Pancreas (tissue), 10 donors: ENCODE results near the gene ZDHHC1. TPM values are rescaled to one million over a fixed set of nuclear protein-coding genes. Genes with fewer than 3 reads are reported as not detected.

Experiments used
- ATAC-seq, 4 donors: fragments of 200-7000 bp; cut with Tn5 transposase; one replicate each; pipeline versions ENCODE4 v1.8.0 to v1.9.1; 2020; ENCODE audit warnings: mild to moderate bottlenecking in 4 of 4, moderate library complexity in 4 of 4
- DNase-seq, 6 donors: peaks; one replicate each; pipeline ENCODE4 v3.0.0-alpha.2; 2020
- FAIRE-seq: peaks from 2 replicates; lab custom pipeline; 2012; peaks lifted over from hg19 to GRCh38; lab: Jason Lieb, UNC
- H3K27ac ChIP-seq, 4 donors: fragments of 200-600 bp; sonication (generic); 1 replicate in 3 of 4; 2 replicates in 1 of 4; pipeline versions ENCODE4 v1.5.0 to v1.8.0; 2020
- H3K27me3 ChIP-seq, 4 donors: fragments of 200-600 bp; one replicate each; pipeline ENCODE4 v1.8.0; 2021
- H3K36me3 ChIP-seq, 3 donors: fragments of 200-600 bp; sonication (generic) in 1 of 3; one replicate each; pipeline versions ENCODE4 v1.5.0 to v1.8.0; 2020 to 2021
- H3K4me1 ChIP-seq, 3 donors: fragments of 200-600 bp; one replicate each; pipeline ENCODE4 v1.8.0; 2021
- H3K4me3 ChIP-seq, 4 donors: fragments of 200-600 bp; sonication (generic) in 2 of 4; one replicate each; pipeline versions ENCODE4 v1.5.0 to v1.8.0; 2020 to 2021
- H3K9me3 ChIP-seq, 4 donors: fragments of 200-600 bp; one replicate each; pipeline ENCODE4 v1.8.0; 2021
- CTCF ChIP-seq, 4 donors: fragments of 200-600 bp; sonication (generic) in 3 of 4; IDR thresholded peaks; one replicate each; pipeline versions ENCODE4 v1.5.0 to v1.8.0; 2021; ENCODE audit warnings: antibody characterized with exemption in 4 of 4
- WGBS, 2 donors: extraction: QIAGEN DNeasy Blood & Tissue Kit; methylation state at CpG; one replicate each; pipeline ENCODE4 v1.1.7; 2013; 5-methylcytosine and 5-hydroxymethylcytosine counted together
- intact Hi-C, 3 donors: fragments of 100-400 bp; cut with DNase I; formaldehyde crosslinking; loops; one replicate each; pipeline versions ENCODE4 v1.11.1 to v1.14.2; 2022
- polyA plus RNA-seq, 2 donors: library from polyadenylated mRNA; stranded (reverse); fragments of 200-250 nt; gene quantifications; one replicate each; pipeline ENCODE4 v1.2.3, GENCODE V29; 2013
- total RNA-seq, 6 donors: library from RNA; stranded (reverse); fragmentation: NEBNext Ultra II Directional in 4 of 6; extraction: Animal tissue kit (Norgen Biotek cat#: 25700) in 4 of 6; gene quantifications; one replicate each; pipeline versions ENCODE4 v1.2.1 to v1.2.4, GENCODE V29; 2021 to 2023
- donor health status: healthy with polysubstance abuse.
- donor health status: DM: no; HTN: no; CAD: no; lungs with moderate emphysema.
- donor health status: DM: no; HTN: no; CAD: no.
- donor health status: control.
- donor health status: control.
- donor health status: Bipolar disorder and iron deficiency.
- donor health status: DM: yes; HTN: yes; CAD: no.
- donor health status: DM: no; HTN: no; CAD: no.
- donor health status: DM: no; HTN: no; CAD: no.
- donor health status: DM: yes; HTN: yes; CAD: no.

ZDHHC1 gene
- total and polyA plus RNA-seq, 8 donors: 8.1 to 15.2 (median 10.0) TPM

- Histone ChIP-seq H3K4me3 (peak within 1 kb of the TSS; percentile 15 to 57 (median 42)), H3K4me1 (peaks cover 8 to 20% (median 12%) of the 10 kb centered on the region in 3 donors), H3K27me3 (no peaks in the 10 kb centered on the region), H3K9me3 (no peaks in the 10 kb centered on the region), H3K36me3 (no peaks in the 10 kb centered on the region), H3K27ac (peak within 1 kb of the TSS; percentile 67 to 84 (median 78))
- FAIRE-seq (no peak), DNase-seq (peak; percentile 71 to 89 (median 83)), ATAC-seq (peak; percentile 69 to 84 (median 77))
- no peak for TF ChIP-seq CTCF (IDR thresholded peaks at IDR 0.05)
- 1% methylated on average over 61 to 74 of the region's 87 CpGs for WGBS, 2 donors
- intact Hi-C loops: no loop called here
Measured at GRCh38 chr16:67430977-67431774, 14.9 kb upstream of the ZDHHC1 start, which contains the start of gene HSD11B2. Gene HSD11B2 (plus strand): TSS chr16:67431121. CDS start chr16:67431249, 128 bp downstream.

- intact Hi-C loops: no loop called here
- no peak for TF ChIP-seq CTCF (IDR thresholded peaks at IDR 0.05)
- Histone ChIP-seq H3K27ac (peak overlapping the region; percentile 67 to 84 (median 78)), H3K4me1 (peaks cover 8 to 20% (median 12%) of the 10 kb centered on the region in 3 donors), H3K27me3 (no peaks in the 10 kb centered on the region), H3K36me3 (no peaks in the 10 kb centered on the region), H3K4me3 (peak overlapping the region; percentile 15 to 57 (median 42)), H3K9me3 (no peaks in the 10 kb centered on the region)
- DNase-seq: peak; percentile 56 to 86 (median 70)
- FAIRE-seq: no peak
- peak; percentile 52 to 64 (median 54) for ATAC-seq
- 1 to 4% methylated on average over 41 to 53 of the region's 53 CpGs for WGBS, 2 donors
Measured at GRCh38 chr16:67430504-67430976, 14.3 kb upstream of the ZDHHC1 start.

DNA sequence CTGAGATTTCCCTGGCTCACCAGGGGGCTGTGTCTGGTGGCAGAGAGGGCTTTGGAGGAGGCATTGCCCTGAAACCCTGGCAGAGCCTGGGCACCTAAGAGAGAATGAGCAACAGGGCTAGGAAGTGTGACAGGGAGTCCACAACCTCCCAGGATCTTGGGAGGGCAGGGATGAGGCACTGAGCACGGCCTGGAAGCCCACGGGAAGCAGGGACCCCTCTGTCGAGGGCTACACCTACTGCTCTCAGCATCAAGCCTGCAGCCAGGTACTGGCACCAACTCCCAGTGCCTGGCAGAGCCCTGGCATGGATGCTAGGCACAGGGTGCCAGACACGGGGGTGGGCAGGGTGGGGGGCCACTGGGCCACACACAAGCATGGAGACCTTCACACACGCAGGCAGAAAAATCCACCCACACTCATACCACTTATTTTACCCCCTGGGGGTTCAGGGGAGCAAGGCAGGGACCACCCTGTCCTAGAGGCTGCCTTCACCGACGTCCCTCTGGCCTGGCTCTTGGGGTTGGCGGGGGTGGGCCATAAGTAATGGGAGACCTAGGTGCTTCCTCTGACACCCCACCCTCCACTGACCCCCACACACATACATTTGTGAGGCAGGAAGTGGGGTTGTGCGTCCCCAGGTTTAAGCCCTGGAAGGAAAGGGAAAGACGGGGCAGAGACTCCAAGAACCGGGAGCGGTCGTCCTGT, 13.7 kb upstream of the ZDHHC1 start:
- Histone ChIP-seq H3K27ac (peak overlapping the region; percentile 67 to 84 (median 78)), H3K27me3 (no peaks in the 10 kb centered on the region), H3K4me3 (peak overlapping the region; percentile 15 to 57 (median 42)), H3K9me3 (no peaks in the 10 kb centered on the region), H3K36me3 (no peaks in the 10 kb centered on the region), H3K4me1 (peaks cover 8 to 20% (median 12%) of the 10 kb centered on the region in 3 donors)
- no peak for TF ChIP-seq CTCF (IDR thresholded peaks at IDR 0.05)
- intact Hi-C loops: loop anchor here in 2 of 3 donors (2.0 to 5.0 kb wide), 2 partner anchors 35 to 37 kb away; no protein-coding TSS in a partner anchor
- ATAC-seq (no peak), FAIRE-seq (no peak), DNase-seq (peak in 1 of 6 donors; percentile 42)
- 43 to 44% methylated on average over 12 to 13 of the region's 13 CpGs for WGBS, 2 donors

GRCh38 chr16:67429053-67429798, 12.9 kb upstream of the ZDHHC1 start:
- H3K27me3 ChIP-seq: no peaks in the 10 kb centered on the region

More at GRCh38 chr16:67429053-67429798, 12.9 kb upstream of the ZDHHC1 start:
- ATAC-seq (peak in 1 of 4 donors; percentile 1), FAIRE-seq (no peak), DNase-seq (no peak)
- Histone ChIP-seq H3K27ac (no peak overlapping the region), H3K4me1 (peaks cover 14 to 27% (median 20%) of the 10 kb centered on the region in 3 donors), H3K4me3 (no peak overlapping the region), H3K36me3 (no peaks in the 10 kb centered on the region), H3K9me3 (no peaks in the 10 kb centered on the region)
- no peak for TF ChIP-seq CTCF (IDR thresholded peaks at IDR 0.05)
- 90 to 94% methylated on average over 3 of the region's 3 CpGs for WGBS, 2 donors
- intact Hi-C loops: loop anchor here in 2 of 3 donors (2.0 to 5.0 kb wide), 2 partner anchors 36 to 38 kb away; no protein-coding TSS in a partner anchor
